HepG2 (cell line): Measurements from ENCODE around the gene SIGLEC10. TPM values are rescaled to one million over a fixed set of nuclear protein-coding genes. Genes with fewer than 3 reads are reported as not detected.

Experiments
- ATAC-seq: fragments of 200-7000 bp; cut with Tn5 transposase; 3 replicates; pipeline ENCODE4 v1.9.1; 2020; ENCODE audit warnings: mild to moderate bottlenecking, moderate library complexity
- BruUV-seq: library from RNA; stranded (reverse); fragments of 400-500 nt; replicated peaks from 2 replicates; lab custom pipeline; 2021; lab: Mats Ljungman, UMichigan
- CTCF ChIA-PET: fragments of 300-600 bp; formaldehyde crosslinking; extraction: SDS; loops from one replicate; lab custom pipeline; 2021; ENCODE audit warnings: low total read pairs, inconsistent platforms, low intra/inter-chr PET ratio; lab: Yijun Ruan, JAX
- POLR2A ChIA-PET: fragments of 350-600 bp; sonication (Branson Sonifier 250); formaldehyde crosslinking; loops from one replicate; lab custom pipeline; 2020; ENCODE audit warnings: antibody characterized with exemption, inconsistent platforms; lab: Yijun Ruan, JAX
- DNase-seq: peaks from one replicate; pipeline ENCODE4 v3.0.0-alpha.2; 2015; ENCODE audit warnings: low spot score
- FAIRE-seq: peaks from 3 replicates; lab custom pipeline; 2011; peaks lifted over from hg19 to GRCh38; lab: Jason Lieb, UNC
- H2AFZ ChIP-seq: one replicate; pipeline ENCODE4 v1.6.1; 2011; ENCODE audit warnings: low read length, inconsistent platforms
- H3K27ac ChIP-seq: fragments of 300-600 bp; 3 replicates; pipeline ENCODE4 v1.8.0; 2011; ENCODE audit warnings: mixed run types, mild to moderate bottlenecking, mixed read lengths, low read length, inconsistent platforms; ENCODE audit not compliant: insufficient read depth; ENCODE audit errors: extremely low read length
- H3K27me3 ChIP-seq, 2 experiments: fragments of 200-600 bp in 1 of 2; 2 replicates in 1 of 2; 3 replicates in 1 of 2; pipeline versions ENCODE4 v1.6.0 to v1.8.0; 2011; ENCODE audit warnings: low read length in 2 of 2, mild to moderate bottlenecking in 2 of 2, moderate library complexity in 2 of 2, inconsistent platforms in 1 of 2; ENCODE audit not compliant: insufficient read depth in 2 of 2, control insufficient read depth in 1 of 2
- H3K36me3 ChIP-seq, 2 experiments: fragments of 200-600 bp in 1 of 2; replicated peaks in 1 of 2; 2 replicates in 1 of 2; 3 replicates in 1 of 2; pipeline versions ENCODE4 v1.5.1 to v1.8.0; 2011; ENCODE audit warnings: low read length in 2 of 2, inconsistent platforms in 1 of 2; ENCODE audit not compliant: insufficient read depth in 2 of 2, control insufficient read depth in 1 of 2
- H3K4me1 ChIP-seq: 2 replicates; pipeline ENCODE4 v1.5.1; 2012; ENCODE audit warnings: low read length, inconsistent platforms; ENCODE audit not compliant: insufficient read depth
- H3K4me2 ChIP-seq: 2 replicates; pipeline ENCODE4 v1.6.0; 2011; ENCODE audit warnings: low read depth, low read length, inconsistent platforms
- H3K4me3 ChIP-seq, 3 experiments: fragments of 200-600 bp in 1 of 3; sonication (generic), shearing (Covaris generic) in 1 of 3; replicated peaks in 1 of 3; 2 replicates each; pipeline ENCODE4 v1.5.1; 2011 to 2016; ENCODE audit warnings: low read length in 3 of 3, inconsistent platforms in 2 of 3, low read depth in 2 of 3, mild to moderate bottlenecking in 2 of 3, control low read depth in 1 of 3, mixed read lengths in 1 of 3; ENCODE audit not compliant: insufficient read depth in 1 of 3
- H3K79me2 ChIP-seq: one replicate; pipeline ENCODE4 v1.6.1; 2011; ENCODE audit warnings: low read length, inconsistent platforms; ENCODE audit not compliant: insufficient read depth
- H3K9ac ChIP-seq: 2 replicates; pipeline ENCODE4 v1.6.0; 2011; ENCODE audit warnings: mild to moderate bottlenecking, low read depth, low read length, inconsistent platforms; ENCODE audit not compliant: insufficient read depth
- H3K9me3 ChIP-seq: 2 replicates; pipeline ENCODE4 v1.5.1; 2012; ENCODE audit warnings: mild to moderate bottlenecking, low read length
- H4K20me1 ChIP-seq: 2 replicates; pipeline ENCODE4 v1.6.0; 2011; ENCODE audit warnings: inconsistent platforms, mild to moderate bottlenecking, low read length, moderate library complexity; ENCODE audit not compliant: insufficient read depth
- ATF1 ChIP-seq: IDR thresholded peaks from 2 replicates; pipeline ENCODE4 v1.6.1; 2016; ENCODE audit warnings: mild to moderate bottlenecking, control low read depth
- KLF11 ChIP-seq: IDR thresholded peaks from 2 replicates; pipeline ENCODE4 v1.6.1; 2016; ENCODE audit warnings: missing compliant biosample characterization
- KLF6 ChIP-seq: IDR thresholded peaks from 2 replicates; pipeline ENCODE4 v1.8.0; 2016; ENCODE audit warnings: missing biosample characterization, missing genetic modification reagents
- TAF15 ChIP-seq: fragments of 200-400 bp; formaldehyde crosslinking; IDR thresholded peaks from one replicate; pipeline ENCODE4 v1.6.1; 2018; ENCODE audit warnings: mild to moderate bottlenecking, low read depth, low read length; ENCODE audit not compliant: poor library complexity, severe bottlenecking
- ZBTB20 ChIP-seq: sonication (generic); formaldehyde crosslinking; IDR thresholded peaks from 2 replicates; pipeline ENCODE4 v1.8.1; 2023; ENCODE audit warnings: missing genetic modification reagents, low read depth, mild to moderate bottlenecking, borderline replicate concordance
- ZNF251 ChIP-seq: sonication (generic); formaldehyde crosslinking; IDR thresholded peaks from 2 replicates; pipeline ENCODE4 v1.9.0; 2021; ENCODE audit warnings: mild to moderate bottlenecking, missing genetic modification reagents
- ZNF33B ChIP-seq: sonication (generic); formaldehyde crosslinking; IDR thresholded peaks from 2 replicates; pipeline ENCODE4 v1.5.1; 2020; ENCODE audit warnings: mild to moderate bottlenecking, missing genetic modification reagents
- WGBS: methylation state at CpG from one replicate; pipeline ENCODE4 v1.1.6; 2017; ENCODE audit warnings: low lambda C conversion rate; 5-methylcytosine and 5-hydroxymethylcytosine counted together
- in situ Hi-C: cut with HindIII; loops from 2 replicates; pipeline ENCODE4 v1.10.0; 2017; ENCODE audit warnings: low pct_unique_long_range_greater_than_20kb; ENCODE audit not compliant: extremely low pct_ligation_motif_present
- intact Hi-C: fragments of 100-400 bp; cut with micrococcal nuclease; formaldehyde crosslinking; loops from one replicate; pipeline ENCODE4 v1.10.0; 2022; ENCODE audit not compliant: unreplicated experiment
- polyA plus RNA-seq, 8 experiments: library from polyadenylated mRNA; depleted of rRNA in 3 of 8; stranded (reverse) in 7 of 8; unstranded in 1 of 8; fragments of >200 nt; fragmentation: Illumina TruSeq in 4 of 8; extraction: Trizol in 4 of 8; gene quantifications; 2 replicates each; pipeline versions ENCODE4 v1.2.1 to v1.2.3, GENCODE V29; 2011 to 2016; ENCODE audit warnings: low read depth in 4 of 8, missing spikeins in 1 of 8, mixed read lengths in 1 of 8; ENCODE audit not compliant: insufficient read depth in 1 of 8
- total RNA-seq, 5 experiments: library from RNA; depleted of rRNA; stranded (reverse); fragments of >200 nt; fragmentation: Illumina TruSeq; extraction: Trizol; gene quantifications; 2 replicates each; pipeline ENCODE4 v1.2.3, GENCODE V29; 2016; ENCODE audit warnings: low read depth in 1 of 5
- TF ChIP-seq, protein P1 (sequence below): sonication (generic); formaldehyde crosslinking; IDR thresholded peaks from 2 replicates; pipeline ENCODE4 v1.9.0; 2021; ENCODE audit warnings: missing genetic modification reagents, borderline replicate concordance

The SIGLEC10 gene
- total and polyA plus RNA-seq, 2 of the 13 experiments (the other 11 are each of a cell fraction or from before 2014, with no cell fraction given): not detected

DNA sequence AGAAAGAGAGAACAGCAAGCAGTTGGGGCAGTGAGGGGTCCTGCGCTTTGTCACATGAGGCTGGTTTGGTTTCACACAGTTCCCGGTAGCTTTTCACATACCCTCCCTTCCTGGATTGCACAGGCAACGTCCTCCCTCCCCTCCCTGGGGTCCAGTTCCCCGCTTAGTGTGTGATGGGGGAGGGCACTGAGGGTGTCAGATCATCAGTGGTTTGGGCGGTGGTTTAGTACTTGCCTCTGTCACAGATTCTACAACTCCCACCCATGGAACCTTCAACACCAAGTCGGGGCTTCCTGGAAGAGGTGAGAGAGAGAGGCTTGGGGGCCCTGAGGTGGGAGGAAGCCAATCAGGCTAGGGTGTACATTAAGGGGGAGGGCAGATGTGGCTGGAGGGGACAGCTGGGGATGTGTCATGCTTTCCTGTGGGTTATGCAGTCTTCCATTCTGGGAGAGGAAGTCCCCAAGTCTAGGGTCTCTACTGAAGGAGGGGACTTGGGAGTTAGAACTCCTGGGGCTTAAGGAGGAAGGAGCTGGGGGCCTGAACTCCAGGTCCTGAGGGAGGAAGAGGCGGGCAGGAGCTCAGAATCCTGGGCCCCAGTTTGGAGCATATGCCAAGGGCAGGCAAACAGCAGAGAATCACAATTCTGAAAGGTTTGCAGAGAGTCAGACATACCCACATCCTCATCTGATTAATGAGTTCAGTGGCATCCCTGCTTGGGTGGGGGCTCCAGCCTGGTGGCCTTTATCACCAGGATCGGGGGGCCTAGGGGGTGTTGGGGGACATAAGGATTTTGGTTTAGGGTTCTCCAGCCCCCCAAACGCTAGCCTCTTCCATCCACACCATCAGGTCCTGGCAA, 44.6 kb downstream of the SIGLEC10 start, which contains the start of gene NKG7:
Gene NKG7 (minus strand): TSS at position 6 of the 856 bp plus-strand sequence. CDS start 119 bp downstream, outside the sequence.
- no TSS peak for BruUV-seq
- in situ Hi-C loops (no loop called here), intact Hi-C loops (no loop called here)
- H3K9ac ChIP-seq: no peak within 1 kb of the TSS
- H3K79me2 ChIP-seq: peaks cover 5% of the 10 kb centered on the region
- no peak within 1 kb of the TSS for H2AFZ ChIP-seq
- TF ChIP-seq, protein P1, sequence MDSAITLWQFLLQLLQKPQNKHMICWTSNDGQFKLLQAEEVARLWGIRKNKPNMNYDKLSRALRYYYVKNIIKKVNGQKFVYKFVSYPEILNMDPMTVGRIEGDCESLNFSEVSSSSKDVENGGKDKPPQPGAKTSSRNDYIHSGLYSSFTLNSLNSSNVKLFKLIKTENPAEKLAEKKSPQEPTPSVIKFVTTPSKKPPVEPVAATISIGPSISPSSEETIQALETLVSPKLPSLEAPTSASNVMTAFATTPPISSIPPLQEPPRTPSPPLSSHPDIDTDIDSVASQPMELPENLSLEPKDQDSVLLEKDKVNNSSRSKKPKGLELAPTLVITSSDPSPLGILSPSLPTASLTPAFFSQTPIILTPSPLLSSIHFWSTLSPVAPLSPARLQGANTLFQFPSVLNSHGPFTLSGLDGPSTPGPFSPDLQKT: no peak
- TF ChIP-seq ZNF251 (CRISPR knock-in tag) (no peak), KLF11 (no peak), ZNF33B (CRISPR knock-in tag) (no peak), ATF1 (CRISPR knock-in tag) (no peak), KLF6 (CRISPR knock-in tag) (no peak), ZBTB20 (CRISPR knock-in tag) (no peak), TAF15 (no peak)
- no peak within 1 kb of the TSS for H3K4me3 ChIP-seq
- H3K4me2 ChIP-seq: no peak within 1 kb of the TSS; the same call in 1 of the 2 replicates
- peaks cover 37% of the 10 kb centered on the region for H3K4me1 ChIP-seq
- H3K9me3 ChIP-seq: no peaks in the 10 kb centered on the region
- no peak for ATAC-seq
- CTCF ChIA-PET: no interaction called here
- WGBS: 55% methylated on average over 5 of the region's 9 CpGs
- no peaks in the 10 kb centered on the region for H3K36me3 ChIP-seq
- no peaks in the 10 kb centered on the region for H4K20me1 ChIP-seq
- POLR2A ChIA-PET: interaction anchor here (1.5 to 5.3 kb wide), 5 partner anchors 10 to 32 kb away, joined by 4 to 27 read pairs (median 10); partner anchors contain the start of genes LIM2 and VSIG10L
- H3K27ac ChIP-seq: no peak within 1 kb of the TSS
- DNase-seq: no peak
- no peak for FAIRE-seq
- H3K27me3 ChIP-seq: peaks cover 0 to 14% of the 10 kb centered on the region in 2 experiments; a peak in 1 of 5 replicates
